ENCODE data around the gene ITGAE.

ITGAE gene, protein sequence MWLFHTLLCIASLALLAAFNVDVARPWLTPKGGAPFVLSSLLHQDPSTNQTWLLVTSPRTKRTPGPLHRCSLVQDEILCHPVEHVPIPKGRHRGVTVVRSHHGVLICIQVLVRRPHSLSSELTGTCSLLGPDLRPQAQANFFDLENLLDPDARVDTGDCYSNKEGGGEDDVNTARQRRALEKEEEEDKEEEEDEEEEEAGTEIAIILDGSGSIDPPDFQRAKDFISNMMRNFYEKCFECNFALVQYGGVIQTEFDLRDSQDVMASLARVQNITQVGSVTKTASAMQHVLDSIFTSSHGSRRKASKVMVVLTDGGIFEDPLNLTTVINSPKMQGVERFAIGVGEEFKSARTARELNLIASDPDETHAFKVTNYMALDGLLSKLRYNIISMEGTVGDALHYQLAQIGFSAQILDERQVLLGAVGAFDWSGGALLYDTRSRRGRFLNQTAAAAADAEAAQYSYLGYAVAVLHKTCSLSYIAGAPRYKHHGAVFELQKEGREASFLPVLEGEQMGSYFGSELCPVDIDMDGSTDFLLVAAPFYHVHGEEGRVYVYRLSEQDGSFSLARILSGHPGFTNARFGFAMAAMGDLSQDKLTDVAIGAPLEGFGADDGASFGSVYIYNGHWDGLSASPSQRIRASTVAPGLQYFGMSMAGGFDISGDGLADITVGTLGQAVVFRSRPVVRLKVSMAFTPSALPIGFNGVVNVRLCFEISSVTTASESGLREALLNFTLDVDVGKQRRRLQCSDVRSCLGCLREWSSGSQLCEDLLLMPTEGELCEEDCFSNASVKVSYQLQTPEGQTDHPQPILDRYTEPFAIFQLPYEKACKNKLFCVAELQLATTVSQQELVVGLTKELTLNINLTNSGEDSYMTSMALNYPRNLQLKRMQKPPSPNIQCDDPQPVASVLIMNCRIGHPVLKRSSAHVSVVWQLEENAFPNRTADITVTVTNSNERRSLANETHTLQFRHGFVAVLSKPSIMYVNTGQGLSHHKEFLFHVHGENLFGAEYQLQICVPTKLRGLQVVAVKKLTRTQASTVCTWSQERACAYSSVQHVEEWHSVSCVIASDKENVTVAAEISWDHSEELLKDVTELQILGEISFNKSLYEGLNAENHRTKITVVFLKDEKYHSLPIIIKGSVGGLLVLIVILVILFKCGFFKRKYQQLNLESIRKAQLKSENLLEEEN

DNA sequence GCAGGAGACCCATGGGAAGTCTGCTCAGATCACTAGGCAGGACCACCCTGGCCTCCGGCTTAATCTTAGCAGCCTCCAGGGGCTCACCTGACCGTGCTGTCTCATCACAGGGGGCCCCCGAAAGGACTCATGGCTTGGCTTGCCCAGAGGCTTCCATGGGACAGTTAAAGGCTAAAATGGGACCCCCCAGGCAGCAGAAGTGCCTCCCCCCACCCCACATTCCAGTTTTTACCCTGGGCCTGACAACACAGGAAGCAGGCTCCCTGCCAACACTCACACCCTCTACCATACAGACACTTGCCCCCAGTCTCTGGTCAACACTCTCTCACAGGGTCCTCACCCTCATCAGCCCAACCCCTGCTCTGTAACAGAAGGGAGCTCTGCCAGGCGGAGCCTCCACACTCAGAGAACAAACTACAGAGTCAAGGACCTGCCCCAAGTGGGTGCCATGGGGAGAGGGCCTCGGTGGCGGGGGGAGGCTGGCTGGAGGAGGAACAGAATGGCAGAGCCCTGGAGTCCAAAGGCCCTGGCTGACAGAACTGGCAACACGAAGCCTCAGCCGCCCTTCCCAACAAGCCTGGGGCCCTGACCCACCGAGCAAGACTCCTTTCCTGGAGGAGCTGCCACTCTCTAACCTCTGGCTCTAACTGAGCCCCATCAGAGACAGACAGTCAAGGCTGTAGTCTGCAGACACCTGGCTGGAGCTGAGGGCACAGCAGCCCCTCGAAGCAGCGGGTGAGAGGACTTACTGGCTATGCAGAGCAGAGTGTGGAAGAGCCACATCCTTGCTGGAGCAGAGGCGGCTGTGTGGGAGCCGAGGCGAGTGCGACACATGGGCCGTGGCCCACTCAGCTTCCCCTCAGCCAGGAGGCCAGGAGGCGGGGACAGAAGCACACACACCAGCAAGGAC is at the start of gene ITGAE:
ITGAE (minus strand) TSS at position 827 of the 910 bp plus-strand sequence; CDS start at position 783, 44 bp downstream.
- no peak within 1 kb of the TSS for H3K27ac ChIP-seq (ENCODE audit: low read length)
- no peaks in the 10 kb centered on the region for H3K9me3 ChIP-seq (replicated peaks; ENCODE audit: insufficient read depth, low read length)

DNA sequence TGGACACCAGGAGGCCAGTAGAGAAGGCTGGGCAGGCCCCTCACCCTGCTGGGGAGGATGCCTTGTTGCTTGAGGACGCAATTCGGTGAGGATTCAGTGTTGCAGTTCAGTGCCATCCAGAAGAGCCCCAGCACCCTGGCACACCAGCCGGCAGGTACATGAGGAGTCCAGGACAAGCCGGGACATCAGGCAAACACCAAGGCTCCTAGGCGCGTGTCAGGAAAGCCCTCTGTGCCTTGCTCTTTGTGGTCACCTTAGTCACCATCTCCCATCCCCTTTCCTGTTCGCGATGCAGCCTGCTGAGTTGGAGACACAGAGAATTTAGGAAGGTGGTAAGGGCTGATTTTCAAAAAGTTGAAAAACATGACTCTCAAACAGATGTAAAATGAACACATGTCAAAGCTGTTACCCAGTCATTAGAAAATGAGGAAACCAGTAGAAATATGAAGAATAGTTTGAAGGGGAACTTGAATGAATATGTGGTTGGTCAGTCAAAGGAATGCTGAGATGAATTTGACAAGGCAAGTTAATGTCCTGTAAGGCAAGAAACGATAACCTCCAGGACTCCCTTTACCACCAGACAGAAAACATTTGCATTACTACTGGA is 47.3 kb upstream of the ITGAE start:
- no peaks in the 10 kb centered on the region for H3K36me3 ChIP-seq (replicated peaks; ENCODE audit: insufficient read depth, low read length)
- no peak overlapping the region for H3K4me2 ChIP-seq (ENCODE audit: low read depth, low read length)
- H3K9ac ChIP-seq (ENCODE audit: low read length): no peak overlapping the region
- H3K4me3 ChIP-seq (ENCODE audit: low read length): no peak overlapping the region
- H2AFZ ChIP-seq (ENCODE audit: low read length): no peak overlapping the region
- no peaks in the 10 kb centered on the region for H3K9me3 ChIP-seq (replicated peaks; ENCODE audit: insufficient read depth, low read length)
- peaks cover 27% of the 10 kb centered on the region for H3K79me2 ChIP-seq (ENCODE audit: low read length)
- TF ChIP-seq EZH2phosphoT487 (IDR thresholded peaks at IDR 0.05; ENCODE audit: low read length): no peak
- no peak for TF ChIP-seq EZH2 (optimal IDR thresholded peaks at IDR 0.05; ENCODE audit: low read depth, low read length)
- TF ChIP-seq, protein P1, sequence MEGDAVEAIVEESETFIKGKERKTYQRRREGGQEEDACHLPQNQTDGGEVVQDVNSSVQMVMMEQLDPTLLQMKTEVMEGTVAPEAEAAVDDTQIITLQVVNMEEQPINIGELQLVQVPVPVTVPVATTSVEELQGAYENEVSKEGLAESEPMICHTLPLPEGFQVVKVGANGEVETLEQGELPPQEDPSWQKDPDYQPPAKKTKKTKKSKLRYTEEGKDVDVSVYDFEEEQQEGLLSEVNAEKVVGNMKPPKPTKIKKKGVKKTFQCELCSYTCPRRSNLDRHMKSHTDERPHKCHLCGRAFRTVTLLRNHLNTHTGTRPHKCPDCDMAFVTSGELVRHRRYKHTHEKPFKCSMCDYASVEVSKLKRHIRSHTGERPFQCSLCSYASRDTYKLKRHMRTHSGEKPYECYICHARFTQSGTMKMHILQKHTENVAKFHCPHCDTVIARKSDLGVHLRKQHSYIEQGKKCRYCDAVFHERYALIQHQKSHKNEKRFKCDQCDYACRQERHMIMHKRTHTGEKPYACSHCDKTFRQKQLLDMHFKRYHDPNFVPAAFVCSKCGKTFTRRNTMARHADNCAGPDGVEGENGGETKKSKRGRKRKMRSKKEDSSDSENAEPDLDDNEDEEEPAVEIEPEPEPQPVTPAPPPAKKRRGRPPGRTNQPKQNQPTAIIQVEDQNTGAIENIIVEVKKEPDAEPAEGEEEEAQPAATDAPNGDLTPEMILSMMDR (IDR thresholded peaks at IDR 0.05; ENCODE audit: low read length): no peak
- H4K20me1 ChIP-seq (ENCODE audit: insufficient read depth, low read length): no peaks in the 10 kb centered on the region
- H3F3A ChIP-seq (ENCODE audit: insufficient read depth, low read length): no peaks in the 10 kb centered on the region
- H3K27me3 ChIP-seq (replicated peaks; ENCODE audit: insufficient read depth, low read length): peaks cover 5% of the 10 kb centered on the region; the same call in 1 of the 2 replicates
- no peak overlapping the region for H3K27ac ChIP-seq (ENCODE audit: low read length)
- no peak for DNase-seq
- H3K4me1 ChIP-seq (ENCODE audit: low read length): peaks cover 7% of the 10 kb centered on the region
- H3K9me2 ChIP-seq (replicated peaks; ENCODE audit: insufficient read depth, low read length): no peaks in the 10 kb centered on the region

More for the DNA sequence above, at the start of gene ITGAE:
- Histone ChIP-seq H3F3A (ENCODE audit: insufficient read depth, low read length) (no peaks in the 10 kb centered on the region), H3K4me3 (ENCODE audit: low read length) (no peak within 1 kb of the TSS), H3K36me3 (replicated peaks; ENCODE audit: insufficient read depth, low read length) (no peaks in the 10 kb centered on the region), H4K20me1 (ENCODE audit: insufficient read depth, low read length) (no peaks in the 10 kb centered on the region), H3K27me3 (replicated peaks; ENCODE audit: insufficient read depth, low read length) (no peaks in the 10 kb centered on the region), H3K9ac (ENCODE audit: low read length) (no peak within 1 kb of the TSS), H3K9me2 (replicated peaks; ENCODE audit: insufficient read depth, low read length) (no peaks in the 10 kb centered on the region), H3K4me1 (ENCODE audit: low read length) (no peaks in the 10 kb centered on the region), H3K4me2 (ENCODE audit: low read depth, low read length) (no peak within 1 kb of the TSS), H2AFZ (ENCODE audit: low read length) (no peak within 1 kb of the TSS), H3K79me2 (ENCODE audit: low read length) (no peaks in the 10 kb centered on the region)
- TF ChIP-seq, protein P1 (IDR thresholded peaks at IDR 0.05; ENCODE audit: low read length): no peak
- no peak for TF ChIP-seq EZH2 (optimal IDR thresholded peaks at IDR 0.05; ENCODE audit: low read depth, low read length)
- TF ChIP-seq EZH2phosphoT487 (IDR thresholded peaks at IDR 0.05; ENCODE audit: low read length): no peak
- no peak for DNase-seq
